ENCODE results near the gene GNAI3.

DNA sequence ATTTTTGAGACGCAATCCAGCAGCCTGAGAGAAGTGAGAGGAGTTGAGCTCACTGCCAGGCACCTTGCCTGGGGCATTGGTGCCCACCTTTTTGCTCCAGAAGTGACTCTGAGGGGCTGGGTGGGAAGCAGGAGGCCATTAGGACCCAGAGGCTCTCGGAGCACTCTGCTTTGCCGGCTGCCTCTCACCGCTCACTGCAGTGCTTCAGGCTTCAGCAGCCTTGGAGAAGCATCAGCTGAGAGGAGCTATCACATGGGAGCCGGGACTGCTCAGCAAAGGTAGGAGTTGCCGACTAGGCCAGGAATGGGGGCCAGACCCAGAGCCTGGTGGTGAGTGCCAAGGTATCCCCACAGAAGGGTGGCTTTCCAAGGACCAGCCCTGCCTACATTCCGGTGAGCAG is 8.7 kb upstream of the GNAI3 start, which contains the start of gene GPR61:
- no peak for TF ChIP-seq POLR2A (IDR thresholded peaks at IDR 0.05; ENCODE audit: low read length)
- TF ChIP-seq GATA1 (IDR thresholded peaks at IDR 0.05; ENCODE audit: low read depth, low read length), result no peak
